HTERT RPE-1 (cell line): ENCODE results near the gene ZNF566.

ENCODE experiments used
- in situ Hi-C: fragments of 300-500 bp; cut with MboI; formaldehyde crosslinking; loops from 4 replicates; pipeline ENCODE4 v1.14.3; 2020; ENCODE audit warnings: low sequenced_read_pairs

ZNF566 gene

GRCh38 chr19:36449059-36449670 is 40.2 kb downstream of the ZNF566 start:
- in situ Hi-C loops, result no loop called here

- in situ Hi-C loops, result no loop called here
These were observed 48.0 kb downstream of the ZNF566 start for GRCh38 chr19:36441339-36441738.

GRCh38 chr19:36436531-36436930 is 52.8 kb downstream of the ZNF566 start:
- in situ Hi-C loops, result no loop called here

GRCh38 chr19:36423925-36424324 is 65.4 kb downstream of the ZNF566 start:
- in situ Hi-C loops, result no loop called here

GRCh38 chr19:36421749-36422481 is 67.4 kb downstream of the ZNF566 start:
- in situ Hi-C loops, result no loop called here

GRCh38 chr19:36420961-36421748 is 68.2 kb downstream of the ZNF566 start:
- in situ Hi-C loops, result no loop called here

- in situ Hi-C loops, result no loop called here
These were observed 70.9 kb downstream of the ZNF566 start, which contains the start of gene ZFP82 for GRCh38 chr19:36418287-36419001. Gene ZFP82, minus strand, starts transcription at chr19:36418644. Its CDS starts 8,855 bp downstream, at chr19:36409789.

- in situ Hi-C loops, result no loop called here
These were observed 71.5 kb downstream of the ZNF566 start for GRCh38 chr19:36417752-36418286.

GRCh38 chr19:36409841-36410240 is 79.5 kb downstream of the ZNF566 start:
- in situ Hi-C loops, result no loop called here

GRCh38 chr19:36408101-36408500 is 81.3 kb downstream of the ZNF566 start:
- in situ Hi-C loops, result no loop called here

GRCh38 chr19:36404498-36404897 is 84.9 kb downstream of the ZNF566 start:
- in situ Hi-C loops, result no loop called here

GRCh38 chr19:36401475-36401874 is 87.9 kb downstream of the ZNF566 start:
- in situ Hi-C loops, result no loop called here

- in situ Hi-C loops, result no loop called here
These were observed 90.8 kb downstream of the ZNF566 start for GRCh38 chr19:36398571-36398970.
